22Rv1 (cell line): ENCODE data around the gene TTC7B.
"Not testable (repeated sequence)": the region's sequence is repeated elsewhere in the genome, so short reads cannot be mapped to it uniquely, and the experiment has no call there.

Source experiments
- H3K27ac ChIP-seq: fragments of 450-650 bp; 2 replicates; pipeline ENCODE4 v1.5.1; 2017
- ZFX ChIP-seq: fragments of 450-650 bp; IDR thresholded peaks from 2 replicates; pipeline ENCODE4 v1.6.1; 2017; ENCODE audit warnings: antibody characterized with exemption, borderline replicate concordance
- TF ChIP-seq, protein P1 (sequence below): fragments of 450-650 bp; IDR thresholded peaks from 2 replicates; pipeline ENCODE4 v1.5.1; 2017; ENCODE audit warnings: mild to moderate bottlenecking

TTC7B gene

DNA sequence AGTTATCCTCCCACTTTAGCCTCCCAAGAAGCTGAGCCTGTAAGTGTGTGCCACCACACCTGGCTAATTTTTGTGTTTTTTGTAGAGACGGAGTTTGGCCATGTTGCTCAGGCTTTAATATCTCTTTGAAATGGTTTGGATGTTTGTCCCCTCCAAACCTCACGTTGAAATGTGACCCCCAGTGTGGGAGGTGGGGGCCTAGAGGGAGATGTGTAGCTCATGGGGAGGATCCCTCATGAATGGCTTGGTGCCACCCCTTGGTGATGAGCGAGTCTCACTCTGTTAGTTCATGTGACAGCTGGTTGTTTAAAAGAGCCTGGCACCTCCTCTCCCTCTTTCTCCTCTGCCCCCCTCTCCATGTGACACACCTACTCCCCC, 23.6 kb upstream of the TTC7B start:
- no peak overlapping the region for H3K27ac ChIP-seq
- TF ChIP-seq, protein P1, sequence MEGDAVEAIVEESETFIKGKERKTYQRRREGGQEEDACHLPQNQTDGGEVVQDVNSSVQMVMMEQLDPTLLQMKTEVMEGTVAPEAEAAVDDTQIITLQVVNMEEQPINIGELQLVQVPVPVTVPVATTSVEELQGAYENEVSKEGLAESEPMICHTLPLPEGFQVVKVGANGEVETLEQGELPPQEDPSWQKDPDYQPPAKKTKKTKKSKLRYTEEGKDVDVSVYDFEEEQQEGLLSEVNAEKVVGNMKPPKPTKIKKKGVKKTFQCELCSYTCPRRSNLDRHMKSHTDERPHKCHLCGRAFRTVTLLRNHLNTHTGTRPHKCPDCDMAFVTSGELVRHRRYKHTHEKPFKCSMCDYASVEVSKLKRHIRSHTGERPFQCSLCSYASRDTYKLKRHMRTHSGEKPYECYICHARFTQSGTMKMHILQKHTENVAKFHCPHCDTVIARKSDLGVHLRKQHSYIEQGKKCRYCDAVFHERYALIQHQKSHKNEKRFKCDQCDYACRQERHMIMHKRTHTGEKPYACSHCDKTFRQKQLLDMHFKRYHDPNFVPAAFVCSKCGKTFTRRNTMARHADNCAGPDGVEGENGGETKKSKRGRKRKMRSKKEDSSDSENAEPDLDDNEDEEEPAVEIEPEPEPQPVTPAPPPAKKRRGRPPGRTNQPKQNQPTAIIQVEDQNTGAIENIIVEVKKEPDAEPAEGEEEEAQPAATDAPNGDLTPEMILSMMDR, result no peak
- no peak for TF ChIP-seq ZFX

DNA sequence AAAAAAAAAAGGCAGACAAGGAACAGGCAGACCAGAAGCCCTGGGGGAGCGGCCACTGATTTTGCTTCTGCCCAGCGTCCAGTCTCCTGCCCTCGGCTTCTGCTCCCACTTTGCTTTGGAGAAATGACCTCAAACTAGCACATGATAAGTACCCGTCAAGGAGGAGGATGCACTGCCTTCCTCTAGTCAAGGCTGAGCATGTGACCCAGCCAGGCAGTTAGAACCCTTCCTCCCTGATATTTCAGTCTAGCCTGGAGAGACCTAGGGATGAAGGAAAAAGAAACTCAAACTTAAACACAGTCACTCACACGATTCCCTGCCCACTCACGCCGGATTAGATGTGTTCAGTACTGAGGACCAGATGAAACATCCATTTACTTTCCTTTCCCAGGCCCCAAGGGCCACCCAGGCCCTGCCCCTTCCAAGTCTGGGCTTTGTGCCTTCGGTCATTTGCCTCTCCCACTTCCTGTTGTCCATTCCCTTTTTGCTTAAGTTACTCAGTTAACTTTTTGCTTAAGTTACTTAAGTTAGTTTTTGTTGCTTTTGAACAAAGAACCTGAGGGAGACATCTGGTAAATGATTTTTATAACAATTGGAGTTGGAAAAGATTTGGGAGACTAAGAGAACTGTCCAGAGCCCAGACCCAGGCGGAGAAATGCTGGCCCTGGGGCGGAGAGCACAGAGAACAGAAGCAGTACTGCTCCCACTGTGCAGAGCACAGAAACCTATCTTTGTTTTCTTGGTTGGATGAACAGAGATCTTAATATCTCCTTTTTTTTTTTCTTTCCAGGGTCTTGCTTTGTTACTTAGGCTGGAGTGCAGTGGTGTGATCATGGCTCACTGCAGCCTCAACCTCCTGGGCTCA, 23.0 kb upstream of the TTC7B start:
- H3K27ac ChIP-seq, result no peak overlapping the region
- TF ChIP-seq, protein P1, result no peak
- TF ChIP-seq ZFX, result no peak

DNA sequence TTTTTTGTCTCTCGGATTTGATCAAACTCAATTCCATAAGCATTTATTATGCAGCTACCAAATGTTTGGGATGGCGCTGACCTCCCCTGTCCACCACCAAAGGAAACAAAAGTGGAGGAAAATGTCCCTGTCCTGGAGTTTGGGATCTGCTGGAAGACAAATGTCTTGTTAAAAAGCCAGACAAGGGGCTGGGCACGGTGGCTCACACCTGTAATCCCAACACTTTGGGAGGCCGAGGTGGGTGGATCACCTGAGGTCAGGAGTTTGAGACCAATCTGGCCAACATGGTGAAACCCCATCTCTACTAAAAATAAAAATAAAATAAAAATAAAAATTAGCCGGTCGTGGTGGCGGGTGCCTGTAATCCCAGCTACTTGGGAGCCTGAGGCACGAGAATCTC, 22.3 kb upstream of the TTC7B start:
- not testable (repeated sequence) for H3K27ac ChIP-seq

DNA sequence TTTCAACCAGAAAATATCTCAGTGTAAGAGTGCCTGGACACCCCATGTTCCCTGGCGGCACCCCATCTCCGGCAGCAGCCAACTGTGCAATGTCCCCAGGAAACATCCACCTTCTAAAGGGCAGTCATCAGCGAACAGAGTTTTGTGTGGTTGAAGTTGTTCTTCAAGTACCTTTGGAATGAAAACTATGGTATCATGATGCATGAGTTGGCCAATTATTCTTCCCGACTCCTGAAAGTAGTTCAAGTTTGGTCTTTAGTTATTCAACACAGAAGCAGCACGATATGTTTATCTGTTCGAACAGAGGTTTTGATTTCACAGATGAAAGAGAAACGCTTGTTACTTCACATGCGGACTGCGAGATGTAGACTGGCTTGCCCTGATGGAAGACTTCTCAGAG, 21.1 kb upstream of the TTC7B start:
- TF ChIP-seq, protein P1, result no peak

DNA sequence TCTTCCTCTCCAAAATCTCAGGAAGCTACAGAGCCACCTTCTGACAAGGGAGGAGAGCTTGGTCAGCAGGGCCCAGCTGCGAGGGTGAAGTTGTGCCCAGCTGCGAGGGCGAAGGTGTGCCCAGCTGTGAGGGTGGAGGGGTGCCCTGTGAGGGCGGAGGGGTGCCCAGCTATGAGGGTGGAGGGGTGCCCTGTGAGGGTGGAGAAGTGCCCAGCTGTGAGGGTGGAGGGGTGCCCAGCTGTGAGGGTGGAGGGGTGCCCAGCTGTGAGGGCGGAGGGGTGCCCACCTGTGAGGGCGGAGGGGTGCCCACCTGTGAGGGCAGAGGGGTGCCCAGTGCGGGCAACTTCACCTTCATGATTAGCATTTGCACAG, 20.4 kb upstream of the TTC7B start:
- no peak overlapping the region for H3K27ac ChIP-seq
- TF ChIP-seq ZFX, result no peak
- TF ChIP-seq, protein P1, result no peak

More for the DNA sequence above, 21.1 kb upstream of the TTC7B start:
- no peak overlapping the region for H3K27ac ChIP-seq

DNA sequence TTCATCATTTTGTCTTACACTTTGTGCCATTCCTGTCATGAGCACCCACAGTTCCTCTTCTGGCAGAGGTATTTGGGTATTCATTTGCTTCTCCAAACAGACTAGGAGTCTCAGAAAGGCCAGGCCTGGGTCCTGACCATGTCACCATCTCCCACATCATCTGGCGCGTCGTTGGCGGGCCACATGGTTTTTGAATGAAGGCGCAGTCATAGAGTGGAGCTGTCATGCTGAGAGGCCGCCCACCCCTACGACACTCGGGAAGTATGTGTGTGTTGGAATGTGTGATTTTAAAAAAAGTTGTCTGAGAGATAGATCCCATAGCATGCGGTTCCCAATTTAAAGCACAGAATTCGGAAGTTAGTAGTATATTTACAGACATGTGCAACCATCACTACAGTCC, 15.6 kb upstream of the TTC7B start:
- TF ChIP-seq ZFX, result no peak
- TF ChIP-seq, protein P1, result no peak
- no peak overlapping the region for H3K27ac ChIP-seq

DNA sequence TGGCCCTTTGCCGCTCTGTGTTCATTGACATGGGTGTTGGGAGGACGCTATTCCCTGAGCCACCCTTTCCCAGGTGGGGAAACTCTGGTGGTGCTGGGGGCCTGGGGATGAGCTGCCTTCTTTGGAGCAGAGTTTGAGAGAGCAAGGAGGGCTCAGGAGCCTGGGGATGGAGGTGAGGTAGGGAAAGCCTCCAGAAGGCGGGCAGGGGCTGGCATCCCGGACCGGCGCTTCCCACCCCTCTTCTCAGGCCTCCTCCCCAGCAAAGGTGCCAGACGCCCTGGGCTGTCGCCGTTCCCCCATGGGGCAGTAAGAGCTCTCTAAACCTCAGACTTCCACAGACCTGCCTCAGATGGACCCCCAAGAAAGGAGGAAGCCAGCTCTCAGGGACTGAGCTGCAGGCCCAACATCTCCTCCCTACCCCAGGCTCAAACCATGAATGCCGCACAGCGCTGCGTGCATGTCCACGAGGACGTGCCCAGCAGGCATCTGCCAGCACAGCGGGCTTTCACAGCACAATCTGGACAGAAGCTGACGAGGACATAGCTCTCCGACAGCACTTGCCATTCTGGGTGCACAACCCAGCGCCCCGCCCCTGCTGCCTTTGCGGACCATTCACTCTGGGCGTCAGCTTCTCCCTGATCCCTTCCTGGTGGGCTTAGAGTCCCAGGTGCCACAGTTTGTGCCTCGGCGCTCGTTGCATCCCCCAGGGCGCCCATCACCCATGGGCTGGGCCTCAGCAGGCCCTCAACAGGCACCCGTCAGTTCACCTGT, 14.9 kb upstream of the TTC7B start:
- TF ChIP-seq, protein P1, result no peak
- TF ChIP-seq ZFX, result no peak
- no peak overlapping the region for H3K27ac ChIP-seq
